ENCODE data around the gene TRMU.

TRMU gene

GRCh38 chr22:46369716-46370583 lies 34.4 kb downstream of the TRMU start:
- DNase-seq (ENCODE audit: low read depth in 2 of 2), result no peak

- DNase-seq (ENCODE audit: low read depth in 2 of 2), result no peak
Measured at GRCh38 chr22:46370584-46371291, 35.2 kb downstream of the TRMU start.

DNA sequence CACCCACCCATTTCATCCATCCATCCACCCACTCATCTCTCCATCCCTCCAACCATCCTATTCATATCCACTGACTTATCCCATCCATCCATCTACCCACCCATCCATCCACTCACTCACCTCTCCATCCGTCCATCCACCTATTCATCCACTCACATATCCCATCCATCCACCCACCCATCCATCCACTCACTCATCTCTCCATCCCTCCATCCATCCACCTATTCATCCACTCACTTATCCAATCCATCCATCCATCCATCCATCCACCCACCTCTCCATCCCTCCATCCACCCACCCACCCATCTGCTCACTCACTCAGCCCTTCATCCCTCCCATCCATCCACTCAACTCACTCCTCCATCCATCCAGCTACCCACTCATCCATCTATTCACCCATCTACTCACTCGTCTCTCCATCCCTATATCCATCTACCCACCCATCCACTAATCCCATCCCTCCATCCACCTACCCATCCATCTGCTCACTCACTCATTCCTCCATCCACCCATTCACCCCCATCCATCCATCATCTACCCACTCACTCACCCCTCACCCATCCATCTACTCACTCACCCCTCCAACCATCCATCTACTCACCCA lies 36.2 kb downstream of the TRMU start:
- DNase-seq (ENCODE audit: low read depth in 2 of 2), result no peak

DNA sequence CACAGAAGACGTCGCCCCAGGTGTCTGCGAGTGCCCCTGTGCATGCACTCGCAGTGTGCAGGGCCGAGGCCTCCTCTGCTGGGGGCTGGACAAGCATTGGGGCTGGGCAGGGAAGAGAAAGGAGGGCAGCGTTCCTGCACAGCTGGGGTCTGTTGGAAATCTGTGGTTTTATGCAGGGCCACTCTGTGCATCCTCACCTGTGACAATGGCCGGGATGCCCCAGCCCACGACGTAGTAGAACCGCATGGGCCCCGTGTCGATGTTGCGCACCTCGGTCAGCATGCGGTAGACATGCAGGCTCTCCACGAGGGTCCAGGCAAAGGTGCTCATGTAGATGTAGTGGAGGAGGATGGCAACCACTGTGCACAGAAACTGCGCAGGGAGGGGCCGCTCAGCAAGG lies 37.2 kb downstream of the TRMU start:
- no peak for DNase-seq (ENCODE audit: low read depth in 2 of 2)

DNA sequence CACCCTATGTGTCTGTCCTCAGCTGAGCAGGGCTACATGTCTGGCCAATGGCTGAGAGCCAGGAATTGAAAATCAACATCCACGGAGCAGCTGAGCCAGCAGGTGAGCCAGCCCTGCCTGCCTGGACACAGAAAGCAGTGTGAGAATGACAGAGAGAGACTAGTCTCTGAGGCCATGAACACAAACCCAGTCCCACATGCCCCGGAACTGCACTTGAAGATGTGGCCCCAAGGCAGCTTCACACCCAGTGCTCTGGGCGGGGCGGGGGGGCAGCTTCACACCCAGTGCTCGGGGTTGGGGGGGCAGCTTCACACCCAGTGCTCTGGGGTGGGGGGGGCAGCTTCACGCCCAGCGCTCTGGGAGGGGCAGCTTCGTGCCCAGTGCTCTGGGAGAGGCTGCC lies 37.6 kb downstream of the TRMU start:
- DNase-seq (ENCODE audit: low read depth in 2 of 2), result no peak

- no peak for DNase-seq (ENCODE audit: low read depth in 2 of 2)
Measured at GRCh38 chr22:46373921-46374662, 38.6 kb downstream of the TRMU start.

DNA sequence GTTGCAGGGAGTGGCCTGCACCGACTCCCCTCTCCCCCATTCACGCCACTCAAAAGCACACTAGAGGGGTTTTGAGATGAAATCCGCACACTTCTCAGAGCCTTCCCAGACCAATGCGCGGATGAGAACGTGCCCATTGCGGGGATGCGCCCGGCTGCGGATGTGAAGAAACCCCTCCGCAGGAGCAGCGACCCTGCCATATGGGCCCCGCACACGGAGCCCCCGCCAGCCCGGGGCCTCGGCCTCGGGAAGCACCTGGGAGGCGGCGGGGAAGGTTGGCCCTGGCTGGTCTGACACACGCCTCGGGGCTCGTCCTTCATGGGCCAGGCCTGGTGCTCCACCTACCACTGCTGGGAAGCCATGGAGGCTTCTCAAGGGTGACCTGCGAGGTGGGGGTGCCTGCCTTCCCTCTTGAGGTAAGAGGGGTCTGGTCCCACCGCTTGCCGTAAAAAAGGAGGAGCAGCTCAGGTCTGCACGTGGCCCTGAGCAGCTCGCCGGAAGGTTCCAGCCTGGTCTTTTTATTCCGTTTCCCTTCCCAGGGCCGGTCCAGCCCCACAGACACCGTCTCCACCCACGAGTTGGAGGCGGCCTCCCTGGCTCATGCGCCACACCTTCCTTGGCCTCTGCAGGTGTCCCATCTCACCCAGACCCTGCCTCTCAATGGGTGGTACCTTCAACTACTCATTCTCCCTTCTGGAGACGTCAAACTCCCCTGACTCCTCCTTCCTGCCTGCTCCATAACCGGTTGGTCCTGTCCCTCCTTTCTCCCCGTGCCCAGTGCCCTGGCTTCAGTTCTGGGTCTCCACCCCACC lies 39.4 kb downstream of the TRMU start:
- DNase-seq (ENCODE audit: low read depth in 2 of 2), result no peak

DNA sequence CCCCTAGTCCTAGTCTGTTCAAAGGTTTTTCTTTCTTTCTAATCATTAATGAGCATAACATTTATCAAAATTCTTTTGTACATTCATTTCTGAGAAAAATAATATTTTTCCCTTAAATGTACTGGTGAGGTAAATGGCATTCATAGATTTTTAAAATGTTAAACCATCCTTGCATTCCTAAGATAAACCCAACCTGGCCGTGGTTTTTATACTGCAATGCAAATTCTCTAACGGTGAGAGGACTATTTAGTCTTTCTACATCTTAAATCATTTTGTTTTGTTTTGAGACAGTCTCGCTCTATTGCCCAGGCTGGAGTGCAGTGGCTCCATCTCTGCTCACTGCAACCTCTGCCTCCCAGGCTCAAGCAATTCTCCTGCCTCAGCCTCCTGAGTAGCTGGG lies 40.6 kb downstream of the TRMU start:
- no peak for DNase-seq (ENCODE audit: low read depth in 2 of 2)

- no peak for DNase-seq (ENCODE audit: low read depth in 2 of 2)
Measured at GRCh38 chr22:46376908-46377524, 41.5 kb downstream of the TRMU start.

DNA sequence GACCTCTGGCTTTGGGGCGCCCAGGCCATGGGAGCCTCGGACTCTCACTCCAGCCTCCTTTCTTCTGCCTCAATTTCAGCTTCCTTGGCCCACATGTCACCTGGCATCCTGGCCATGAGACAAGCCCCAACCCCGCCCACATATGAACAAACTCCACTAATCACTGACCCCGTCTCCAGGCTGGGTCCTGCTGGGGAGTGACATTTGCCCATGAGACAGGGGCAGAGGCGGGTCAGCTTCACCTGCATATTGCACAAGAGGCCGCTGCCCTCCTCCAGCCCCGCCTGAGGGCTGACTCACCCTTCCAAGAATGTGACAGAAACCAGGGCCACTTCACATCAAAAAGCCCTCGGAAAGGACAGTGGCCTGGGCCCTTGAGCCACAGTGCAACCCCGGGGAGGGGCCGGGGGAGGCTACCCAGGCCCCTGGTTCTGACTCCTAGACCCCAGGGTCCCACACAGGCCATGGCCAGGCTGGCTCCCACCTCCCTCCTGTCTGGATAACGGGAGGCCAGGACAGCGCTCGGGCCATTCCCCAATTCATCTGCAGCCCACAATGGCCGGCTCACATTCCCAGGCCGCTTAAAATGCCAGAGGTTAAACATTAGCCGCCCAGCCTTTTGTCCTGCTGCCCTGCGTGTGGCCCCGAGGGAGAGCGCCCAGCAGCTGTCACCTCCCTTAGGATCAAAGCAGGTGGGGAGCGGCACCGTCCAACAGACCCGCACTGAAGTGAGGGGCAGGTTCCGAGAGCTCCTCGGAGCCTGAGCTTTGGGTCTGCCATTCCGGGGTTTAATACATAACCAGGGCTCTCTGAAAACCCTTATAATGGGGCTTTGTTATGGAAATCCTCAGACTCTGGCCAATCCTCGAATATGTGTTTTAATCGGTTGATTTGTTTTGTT lies 42.3 kb downstream of the TRMU start:
- DNase-seq (ENCODE audit: low read depth in 2 of 2), result no peak

GRCh38 chr22:46378426-46379065 lies 43.0 kb downstream of the TRMU start:
- no peak for DNase-seq (ENCODE audit: low read depth in 2 of 2)

DNA sequence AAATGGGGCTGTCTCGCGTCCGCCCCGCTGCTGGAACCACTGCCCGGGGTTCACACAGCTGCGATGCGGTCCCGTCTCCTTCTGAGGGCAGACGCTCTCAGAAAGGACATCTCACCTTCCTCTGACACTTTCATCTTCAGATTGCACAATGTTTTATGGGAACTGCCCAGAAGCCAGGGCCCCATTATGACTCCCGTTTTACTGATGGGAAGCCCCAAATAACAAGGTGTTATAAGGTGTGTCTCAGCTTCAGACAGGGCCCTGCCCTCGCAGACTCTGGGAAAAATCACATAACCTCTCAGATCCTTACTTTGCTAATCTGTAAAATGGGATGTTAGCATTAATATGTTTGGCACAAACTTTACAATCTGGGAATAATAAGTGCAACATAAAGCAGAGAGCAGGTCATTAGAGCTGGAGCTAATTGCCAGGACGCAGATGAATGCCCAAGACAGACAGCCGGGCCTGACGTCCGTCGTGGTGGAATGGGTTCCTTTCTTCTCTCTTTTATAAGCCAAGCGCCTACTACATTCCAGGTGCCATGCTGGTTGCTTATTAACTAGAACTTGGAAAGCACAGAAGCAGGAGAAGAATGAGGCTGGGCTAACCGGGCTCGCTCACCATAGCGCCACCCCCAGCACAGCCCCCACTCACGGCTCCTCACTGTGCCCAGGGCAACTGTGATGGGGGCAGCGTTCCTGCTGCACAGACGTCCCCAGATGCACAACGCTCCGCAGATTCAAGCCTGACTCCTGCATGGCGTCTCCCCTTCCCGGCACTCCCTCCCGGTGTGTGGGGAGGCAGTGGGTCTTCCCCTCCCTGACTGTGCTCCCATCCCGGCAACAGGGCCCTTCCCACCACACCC lies 43.8 kb downstream of the TRMU start:
- DNase-seq (ENCODE audit: low read depth in 2 of 2), result no peak

- no peak for DNase-seq (ENCODE audit: low read depth in 2 of 2)
Measured at GRCh38 chr22:46380069-46380468, 44.6 kb downstream of the TRMU start.

GRCh38 chr22:46380581-46380980 lies 45.1 kb downstream of the TRMU start:
- no peak for DNase-seq (ENCODE audit: low read depth in 2 of 2)

GRCh38 chr22:46381142-46381541 lies 45.6 kb downstream of the TRMU start:
- DNase-seq (ENCODE audit: low read depth in 2 of 2), result no peak

GRCh38 chr22:46381731-46382130 lies 46.2 kb downstream of the TRMU start:
- DNase-seq (ENCODE audit: low read depth in 2 of 2), result no peak

DNA sequence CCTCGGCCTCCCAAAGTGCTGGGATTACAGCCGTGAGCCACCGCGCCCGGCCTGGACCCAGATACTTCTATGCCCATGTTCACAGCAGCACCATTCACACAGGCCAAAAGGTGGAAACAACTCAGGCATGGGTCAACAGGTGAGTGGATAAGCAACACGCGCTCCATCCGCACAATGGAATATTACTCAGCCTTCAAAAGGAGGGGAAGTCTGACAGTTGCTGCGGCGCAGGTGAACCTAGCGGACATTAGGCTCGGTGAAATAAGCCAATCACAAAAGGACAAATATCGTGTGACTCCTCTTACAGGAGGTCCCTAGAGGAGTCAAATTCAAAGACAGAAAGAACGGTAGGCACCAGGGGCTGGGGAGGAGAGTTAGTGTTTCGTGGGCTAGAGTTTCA lies 47.0 kb downstream of the TRMU start:
- DNase-seq (ENCODE audit: low read depth in 2 of 2), result no peak

DNA sequence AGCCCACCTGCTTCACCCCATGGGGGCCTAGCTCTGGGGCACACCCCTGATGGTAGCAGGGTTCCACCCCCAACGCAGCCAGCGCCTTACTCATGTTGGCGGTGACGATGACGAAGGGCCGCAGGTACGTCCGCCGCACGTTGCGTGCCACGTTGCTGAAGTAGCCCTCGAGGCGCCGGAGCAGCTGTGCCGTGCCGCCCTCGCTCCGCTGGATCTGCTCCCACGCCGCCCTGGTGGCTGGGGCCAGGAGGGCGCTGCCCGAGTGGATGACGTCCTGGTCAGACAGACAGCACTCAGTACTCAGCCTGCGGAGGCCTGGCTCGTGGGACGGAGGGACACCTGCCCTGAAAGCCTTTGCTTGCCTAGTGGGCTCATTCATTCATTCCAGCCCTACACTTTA lies 50.8 kb downstream of the TRMU start:
- DNase-seq (ENCODE audit: low read depth in 2 of 2), result no peak
